CD4-positive, alpha-beta T cell (primary cell): ENCODE data around the gene R3HDM2. TPM values are rescaled to one million over a fixed set of nuclear protein-coding genes. Genes with fewer than 3 reads are reported as not detected.
"Not testable (repeated sequence)": the region's sequence is repeated elsewhere in the genome, so short reads cannot be mapped to it uniquely, and the experiment has no call there.

Source experiments
- ATAC-seq: fragments of 200-7000 bp; cut with Tn5 transposase; one replicate; pipeline ENCODE4 v1.10.0; 2022; ENCODE audit warnings: mild to moderate bottlenecking; ENCODE audit not compliant: poor library complexity
- CTCF ChIA-PET: fragments of 350-600 bp; sonication (Branson Sonifier 250); formaldehyde crosslinking; loops from one replicate; lab custom pipeline; 2021; ENCODE audit warnings: antibody characterized with exemption, inconsistent platforms; lab: Charles Lee
- POLR2A ChIA-PET: fragments of 350-600 bp; sonication (Branson Sonifier 250); formaldehyde crosslinking; loops from one replicate; lab custom pipeline; 2021; ENCODE audit warnings: antibody characterized with exemption, inconsistent platforms; lab: Charles Lee
- DNase-seq, 14 experiments: peaks; one replicate each; pipeline ENCODE4 v3.0.0-alpha.2; 2013 to 2020; ENCODE audit warnings: mixed read lengths in 2 of 14
- H3K27ac ChIP-seq, 2 donors: one replicate each; pipeline versions ENCODE4 v1.5.1 to v1.7.0; 2013; ENCODE audit warnings: low read length in 2 of 2, low read depth in 1 of 2, mild to moderate bottlenecking in 1 of 2
- H3K27me3 ChIP-seq, 2 experiments: 1 replicate in 1 of 2; 2 replicates in 1 of 2; pipeline versions ENCODE4 v1.6.1 to v1.7.0; 2013; ENCODE audit warnings: low read length in 2 of 2, control low read depth in 1 of 2, mild to moderate bottlenecking in 1 of 2, moderate library complexity in 1 of 2; ENCODE audit not compliant: insufficient read depth in 2 of 2, control insufficient read depth in 1 of 2
- H3K36me3 ChIP-seq: one replicate; pipeline ENCODE4 v1.6.1; 2013; ENCODE audit warnings: low read length, control low read depth; ENCODE audit not compliant: insufficient read depth
- H3K4me1 ChIP-seq: one replicate; pipeline ENCODE4 v1.6.1; 2013; ENCODE audit warnings: low read length, control low read depth; ENCODE audit not compliant: insufficient read depth
- H3K4me3 ChIP-seq: one replicate; pipeline ENCODE4 v1.5.1; 2013; ENCODE audit warnings: mild to moderate bottlenecking, low read length, moderate library complexity
- H3K9me3 ChIP-seq, 2 experiments: 1 replicate in 1 of 2; 2 replicates in 1 of 2; pipeline versions ENCODE4 v1.6.1 to v1.7.0; 2013; ENCODE audit warnings: low read length in 2 of 2, mild to moderate bottlenecking in 2 of 2, control low read depth in 1 of 2, moderate library complexity in 1 of 2; ENCODE audit not compliant: control insufficient read depth in 1 of 2, insufficient read depth in 1 of 2
- H3K27ac Mint-ChIP-seq: one replicate; pipeline ENCODE4 v1.8.0; 2020; ENCODE audit warnings: mixed read lengths
- H3K27me3 Mint-ChIP-seq: one replicate; pipeline ENCODE4 v1.8.0; 2021; ENCODE audit warnings: mixed read lengths
- H3K36me3 Mint-ChIP-seq: one replicate; pipeline ENCODE4 v1.8.0; 2021; ENCODE audit warnings: low read depth, mixed read lengths
- H3K4me1 Mint-ChIP-seq: one replicate; pipeline ENCODE4 v1.8.0; 2021; ENCODE audit warnings: low read depth, mixed read lengths
- H3K4me3 Mint-ChIP-seq: one replicate; pipeline ENCODE4 v1.8.0; 2020; ENCODE audit warnings: mild to moderate bottlenecking, mixed read lengths
- H3K9me3 Mint-ChIP-seq: one replicate; pipeline ENCODE4 v1.8.0; 2020; ENCODE audit warnings: mixed read lengths
- intact Hi-C, 2 experiments: fragments of 100-400 bp; cut with DNase I in 1 of 2; cut with micrococcal nuclease in 1 of 2; formaldehyde crosslinking; loops; one replicate each; pipeline versions ENCODE4 v1.15.1 to v1.9.0; 2023 to 2025; cut with DNase I, micrococcal nuclease
- total RNA-seq, 174 experiments: library from RNA in 2 of 174; stranded (reverse) in 2 of 174; gene quantifications; one replicate each; pipeline ENCODE4 v1.2.3 and lab custom pipeline; 2021 to 2026
- TF ChIP-seq, protein P1 (sequence below): fragments of 200-600 bp; IDR thresholded peaks from one replicate; pipeline ENCODE4 v1.8.0; 2022; ENCODE audit warnings: antibody characterized with exemption, mild to moderate bottlenecking

Gene R3HDM2
- total RNA-seq, 2 experiments from 2014 or later: 106 to 115 TPM

DNA sequence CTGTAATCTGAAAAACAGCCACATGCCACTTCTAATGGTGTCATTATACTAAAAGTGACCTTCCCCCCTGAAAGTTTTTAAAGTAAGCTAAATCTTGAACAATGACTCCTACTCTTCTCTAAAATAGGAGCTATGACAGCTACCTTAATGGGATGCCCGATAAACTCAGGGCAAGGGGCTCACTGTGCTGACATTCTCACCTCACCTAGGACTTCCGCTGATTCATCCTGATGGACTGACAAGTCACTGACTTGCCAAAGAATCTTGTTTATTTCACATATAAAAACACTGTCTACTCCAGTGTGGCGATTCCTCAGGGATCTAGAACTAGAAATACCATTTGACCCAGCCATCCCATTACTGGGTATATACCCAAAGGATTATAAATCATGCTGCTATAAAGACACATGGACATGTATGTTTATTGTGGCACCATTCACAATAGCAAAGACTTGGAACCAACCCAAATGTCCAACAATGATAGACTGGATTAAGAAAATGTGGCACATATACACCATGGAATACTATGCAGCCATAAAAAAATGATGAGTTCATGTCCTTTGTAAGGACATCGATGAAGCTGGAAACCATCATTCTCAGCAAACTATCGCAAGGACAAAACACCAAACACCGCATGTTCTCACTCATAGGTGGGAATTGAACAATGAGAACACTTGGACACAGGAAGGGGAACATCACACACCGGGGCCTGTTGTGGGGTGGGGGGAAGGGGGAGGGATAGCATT is 31.0 kb downstream of the R3HDM2 start:
- H3K4me1 Mint-ChIP-seq, H3K27me3 Mint-ChIP-seq, H3K9me3 ChIP-seq, DNase-seq, H3K27ac Mint-ChIP-seq, H3K4me3 Mint-ChIP-seq, H3K27me3 ChIP-seq, H3K4me3 ChIP-seq, H3K9me3 Mint-ChIP-seq, H3K36me3 ChIP-seq, H3K27ac ChIP-seq, ATAC-seq, CTCF ChIA-PET, intact Hi-C loops, POLR2A ChIA-PET, H3K4me1 ChIP-seq: not testable (repeated sequence)
- peaks cover 23% of the 10 kb centered on the region for H3K36me3 Mint-ChIP-seq

DNA sequence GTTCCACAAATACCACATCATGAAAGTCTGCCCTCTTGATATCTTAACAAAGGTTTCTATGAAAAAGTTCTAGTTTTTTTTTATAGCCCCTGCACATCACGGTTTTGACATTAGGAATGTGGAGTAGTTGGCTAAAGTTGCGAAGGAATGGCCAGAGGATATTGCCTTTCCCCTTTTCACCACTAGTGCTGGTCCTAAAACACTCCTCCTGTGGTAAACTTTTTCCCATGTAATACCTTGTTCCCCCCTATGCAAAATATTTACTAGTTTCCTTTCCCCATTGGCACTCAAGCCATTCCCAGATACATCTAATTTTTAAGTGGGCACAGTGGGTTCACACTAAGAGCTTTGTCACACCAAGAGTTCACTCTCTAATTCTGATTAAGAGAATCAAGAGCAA is 33.4 kb downstream of the R3HDM2 start:
- no peaks in the 10 kb centered on the region for H3K27me3 Mint-ChIP-seq
- TF ChIP-seq, protein P1, sequence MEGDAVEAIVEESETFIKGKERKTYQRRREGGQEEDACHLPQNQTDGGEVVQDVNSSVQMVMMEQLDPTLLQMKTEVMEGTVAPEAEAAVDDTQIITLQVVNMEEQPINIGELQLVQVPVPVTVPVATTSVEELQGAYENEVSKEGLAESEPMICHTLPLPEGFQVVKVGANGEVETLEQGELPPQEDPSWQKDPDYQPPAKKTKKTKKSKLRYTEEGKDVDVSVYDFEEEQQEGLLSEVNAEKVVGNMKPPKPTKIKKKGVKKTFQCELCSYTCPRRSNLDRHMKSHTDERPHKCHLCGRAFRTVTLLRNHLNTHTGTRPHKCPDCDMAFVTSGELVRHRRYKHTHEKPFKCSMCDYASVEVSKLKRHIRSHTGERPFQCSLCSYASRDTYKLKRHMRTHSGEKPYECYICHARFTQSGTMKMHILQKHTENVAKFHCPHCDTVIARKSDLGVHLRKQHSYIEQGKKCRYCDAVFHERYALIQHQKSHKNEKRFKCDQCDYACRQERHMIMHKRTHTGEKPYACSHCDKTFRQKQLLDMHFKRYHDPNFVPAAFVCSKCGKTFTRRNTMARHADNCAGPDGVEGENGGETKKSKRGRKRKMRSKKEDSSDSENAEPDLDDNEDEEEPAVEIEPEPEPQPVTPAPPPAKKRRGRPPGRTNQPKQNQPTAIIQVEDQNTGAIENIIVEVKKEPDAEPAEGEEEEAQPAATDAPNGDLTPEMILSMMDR: no peak
- ChIA-PET POLR2A (interaction anchor here (0.6 kb wide), 1 partner anchor 1107 kb away, joined by 3 read pairs; no protein-coding TSS in a partner anchor), CTCF (no interaction called here)
- Histone ChIP-seq H3K27ac (no peak overlapping the region), H3K4me3 (no peak overlapping the region), H3K9me3 (no peaks in the 10 kb centered on the region), H3K4me1 (no peaks in the 10 kb centered on the region), H3K36me3 (peaks cover 19% of the 10 kb centered on the region), H3K27me3 (no peaks in the 10 kb centered on the region)
- no peak for ATAC-seq
- H3K4me1 Mint-ChIP-seq: peaks cover 10% of the 10 kb centered on the region
- DNase-seq: no peak
- no peak overlapping the region for H3K4me3 Mint-ChIP-seq
- H3K27ac Mint-ChIP-seq: no peak overlapping the region
- H3K36me3 Mint-ChIP-seq: peaks cover 42% of the 10 kb centered on the region
- no peaks in the 10 kb centered on the region for H3K9me3 Mint-ChIP-seq
- intact Hi-C loops: no loop called here

DNA sequence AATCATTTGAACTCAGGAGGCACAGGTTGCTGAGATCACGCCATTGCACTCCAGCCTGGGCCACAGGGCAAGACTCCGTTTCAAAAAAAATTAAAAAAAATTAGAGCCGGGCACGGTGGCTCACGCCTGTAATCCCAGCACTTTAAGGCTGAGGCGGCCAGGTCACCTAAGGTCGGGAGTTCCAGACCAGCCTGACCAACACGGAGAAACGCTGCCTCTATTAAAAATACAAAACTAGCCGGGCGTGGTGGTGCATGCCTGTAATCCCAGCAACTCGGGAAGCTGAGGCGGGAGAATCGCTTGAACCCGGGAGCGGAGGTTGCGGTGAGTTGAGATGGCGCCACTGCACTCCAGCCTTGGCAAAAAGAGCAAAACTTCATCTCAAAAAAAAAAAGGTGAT is 35.7 kb downstream of the R3HDM2 start:
- Histone ChIP-seq H3K4me3 (no peak overlapping the region), H3K4me1 (no peaks in the 10 kb centered on the region), H3K27ac (no peak overlapping the region), H3K9me3 (no peaks in the 10 kb centered on the region), H3K27me3 (no peaks in the 10 kb centered on the region), H3K36me3 (peaks cover 23% of the 10 kb centered on the region)
- Mint-ChIP-seq H3K9me3 (no peaks in the 10 kb centered on the region), H3K4me3 (no peak overlapping the region), H3K27me3 (no peaks in the 10 kb centered on the region), H3K4me1 (peaks cover 14% of the 10 kb centered on the region), H3K27ac (no peak overlapping the region), H3K36me3 (peaks cover 61% of the 10 kb centered on the region)
- ATAC-seq: no peak
- intact Hi-C loops: no loop called here
- POLR2A ChIA-PET: no interaction called here
- no peak for DNase-seq
- CTCF ChIA-PET: no interaction called here
- TF ChIP-seq, protein P1: no peak
